ENCODE data around the gene FEM1A. TPM values are rescaled to one million over a fixed set of nuclear protein-coding genes. Genes with fewer than 3 reads are reported as not detected.
"Not testable (repeated sequence)": the region's sequence is repeated elsewhere in the genome, so short reads cannot be mapped to it uniquely, and the experiment has no call there.

FEM1A gene
- polyA plus RNA-seq, 1 of the 3 experiments (the other 2 are of a cell fraction), result 4.8 TPM

- no peaks in the 10 kb centered on the region for H3K36me3 ChIP-seq (replicated peaks in 1 of 2; ENCODE audit: control insufficient read depth in 1 of 2, insufficient read depth in 2 of 2, low read length in 1 of 2)
- H3K4me2 ChIP-seq, result no peak overlapping the region
- peak; percentile 81 for DNase-seq
- no peak overlapping the region for H3K27ac ChIP-seq (ENCODE audit: low read depth in 2 of 2, low read length in 1 of 2)
- no peak overlapping the region for H2AFZ ChIP-seq (ENCODE audit: low read depth)
- H3K27me3 ChIP-seq (ENCODE audit: insufficient read depth), result no peaks in the 10 kb centered on the region
- no peak overlapping the region for H3K9ac ChIP-seq
- CTCF ChIA-PET, result interaction anchor here (1.3 to 5.6 kb wide), 3 partner anchors 11 to 44 kb away, joined by 5 to 22 read pairs (median 20); partner anchors contain the start of gene FEM1A
- no peaks in the 10 kb centered on the region for H3F3A ChIP-seq (replicated peaks; ENCODE audit: insufficient read depth)
- H4K20me1 ChIP-seq (ENCODE audit: insufficient read depth), result no peaks in the 10 kb centered on the region
- 27% methylated on average over 12 of the region's 14 CpGs for WGBS (ENCODE audit: low lambda C conversion rate)
- H3K9me3 ChIP-seq, result no peaks in the 10 kb centered on the region
- POLR2A ChIA-PET, result no interaction called here
- no peaks in the 10 kb centered on the region for H3K79me2 ChIP-seq (ENCODE audit: insufficient read depth)
- TF ChIP-seq FOSL2 (IDR thresholded peaks at IDR 0.05; ENCODE audit: borderline replicate concordance, low read depth) (no peak), CHD2 (IDR thresholded peaks at IDR 0.05; ENCODE audit: low read length, partially characterized antibody) (no peak), MXI1 (IDR thresholded peaks at IDR 0.05; ENCODE audit: low read depth, low read length) (no peak), RAD21 (IDR thresholded peaks at IDR 0.05; ENCODE audit: low read length) (0 out of 2 replicates have a peak, but pooled peaks have one; percentile 4), EP300 (IDR thresholded peaks at IDR 0.05; ENCODE audit: borderline replicate concordance in 1 of 2, low read depth in 1 of 2, low read length in 1 of 2) (no peak), YY1 (IDR thresholded peaks at IDR 0.05; ENCODE audit: low read depth) (no peak)
- no peaks in the 10 kb centered on the region for H3K9me2 ChIP-seq
- H3K4me1 ChIP-seq (ENCODE audit: control insufficient read depth in 1 of 2, insufficient read depth in 2 of 2, low read depth in 1 of 2, low read length in 1 of 2), result peaks cover 0 to 18% of the 10 kb centered on the region in 2 experiments; a peak in 1 of 4 replicates
- H3K4me3 ChIP-seq (ENCODE audit: low read depth in 2 of 2, low read length in 1 of 2), result no peak overlapping the region
These were observed 14.9 kb upstream of the FEM1A start for GRCh38 chr19:4776436-4777211.

- H3K36me3 ChIP-seq (replicated peaks in 1 of 2; ENCODE audit: control insufficient read depth in 1 of 2, insufficient read depth in 2 of 2, low read length in 1 of 2); H3K4me1 ChIP-seq (ENCODE audit: control insufficient read depth in 1 of 2, insufficient read depth in 2 of 2, low read depth in 1 of 2, low read length in 1 of 2); H3K27me3 ChIP-seq (ENCODE audit: insufficient read depth); H3K9ac ChIP-seq; DNase-seq; H2AFZ ChIP-seq (ENCODE audit: low read depth); H3K9me3 ChIP-seq; H3K4me3 ChIP-seq (ENCODE audit: low read depth in 2 of 2, low read length in 1 of 2); H3F3A ChIP-seq (replicated peaks; ENCODE audit: insufficient read depth); H3K79me2 ChIP-seq (ENCODE audit: insufficient read depth); H4K20me1 ChIP-seq (ENCODE audit: insufficient read depth); H3K4me2 ChIP-seq; H3K9me2 ChIP-seq; H3K27ac ChIP-seq (ENCODE audit: low read depth in 2 of 2, low read length in 1 of 2): not testable (repeated sequence)
- WGBS (ENCODE audit: low lambda C conversion rate), result 61% methylated on average over 5 of the region's 5 CpGs
- ChIA-PET POLR2A (interaction anchor here (1.3 kb wide), 1 partner anchor 9 kb away, joined by 5 read pairs; no protein-coding TSS in a partner anchor), CTCF (interaction anchor here (0.6 to 5.6 kb wide), 5 partner anchors 12 to 46 kb away, joined by 3 to 22 read pairs (median 3); partner anchors contain the start of gene FEM1A)
These were observed 13.4 kb upstream of the FEM1A start for GRCh38 chr19:4778124-4778523.

- peaks cover 0 to 9% of the 10 kb centered on the region in 2 experiments; a peak in 1 of 4 replicates for H3K4me1 ChIP-seq (ENCODE audit: control insufficient read depth in 1 of 2, insufficient read depth in 2 of 2, low read depth in 1 of 2, low read length in 1 of 2)
- no peak overlapping the region for H2AFZ ChIP-seq (ENCODE audit: low read depth)
- H3K4me2 ChIP-seq, result no peak overlapping the region
- H3K9ac ChIP-seq, result no peak overlapping the region
- H3K4me3 ChIP-seq (ENCODE audit: low read depth in 2 of 2, low read length in 1 of 2), result no peak overlapping the region
- H3K9me2 ChIP-seq, result no peaks in the 10 kb centered on the region
- no peaks in the 10 kb centered on the region for H3K36me3 ChIP-seq (replicated peaks in 1 of 2; ENCODE audit: control insufficient read depth in 1 of 2, insufficient read depth in 2 of 2, low read length in 1 of 2)
- ChIA-PET CTCF (interaction anchor here (1.8 to 5.6 kb wide), 2 partner anchors 10 to 48 kb away, joined by 9 to 22 read pairs; partner anchors contain the start of gene FEM1A), POLR2A (no interaction called here)
- H3K9me3 ChIP-seq, result no peaks in the 10 kb centered on the region
- no peak for DNase-seq
- H4K20me1 ChIP-seq (ENCODE audit: insufficient read depth), result no peaks in the 10 kb centered on the region
- no peak overlapping the region for H3K27ac ChIP-seq (ENCODE audit: low read depth in 2 of 2, low read length in 1 of 2)
- TF ChIP-seq CHD2 (IDR thresholded peaks at IDR 0.05; ENCODE audit: low read length, partially characterized antibody) (no peak), RXRA (IDR thresholded peaks at IDR 0.05; ENCODE audit: borderline replicate concordance, low read depth) (no peak), SIN3A (IDR thresholded peaks at IDR 0.05; ENCODE audit: borderline replicate concordance, low read depth, low read length) (no peak), MEF2A (IDR thresholded peaks at IDR 0.05; ENCODE audit: borderline replicate concordance, low read depth) (no peak), TCF12 (IDR thresholded peaks at IDR 0.05) (no peak), PBX3 (IDR thresholded peaks at IDR 0.05) (no peak), MAX (IDR thresholded peaks at IDR 0.05; ENCODE audit: low read depth) (no peak), ZBTB33 (IDR thresholded peaks at IDR 0.05; ENCODE audit: borderline replicate concordance, low read depth) (no peak), RCOR1 (IDR thresholded peaks at IDR 0.05; ENCODE audit: low read length) (no peak), EP300 (IDR thresholded peaks at IDR 0.05; ENCODE audit: borderline replicate concordance in 1 of 2, low read depth in 1 of 2, low read length in 1 of 2) (no peak)
- H3F3A ChIP-seq (replicated peaks; ENCODE audit: insufficient read depth), result no peaks in the 10 kb centered on the region
- H3K27me3 ChIP-seq (ENCODE audit: insufficient read depth), result no peaks in the 10 kb centered on the region
- H3K79me2 ChIP-seq (ENCODE audit: insufficient read depth), result no peaks in the 10 kb centered on the region
- 43% methylated on average over 6 of the region's 6 CpGs for WGBS (ENCODE audit: low lambda C conversion rate)
These were observed 10.7 kb upstream of the FEM1A start for GRCh38 chr19:4780860-4781259.

Measured in SK-N-SH (cell line).